ENCODE measurements around the gene EXOC8.

Gene EXOC8, protein sequence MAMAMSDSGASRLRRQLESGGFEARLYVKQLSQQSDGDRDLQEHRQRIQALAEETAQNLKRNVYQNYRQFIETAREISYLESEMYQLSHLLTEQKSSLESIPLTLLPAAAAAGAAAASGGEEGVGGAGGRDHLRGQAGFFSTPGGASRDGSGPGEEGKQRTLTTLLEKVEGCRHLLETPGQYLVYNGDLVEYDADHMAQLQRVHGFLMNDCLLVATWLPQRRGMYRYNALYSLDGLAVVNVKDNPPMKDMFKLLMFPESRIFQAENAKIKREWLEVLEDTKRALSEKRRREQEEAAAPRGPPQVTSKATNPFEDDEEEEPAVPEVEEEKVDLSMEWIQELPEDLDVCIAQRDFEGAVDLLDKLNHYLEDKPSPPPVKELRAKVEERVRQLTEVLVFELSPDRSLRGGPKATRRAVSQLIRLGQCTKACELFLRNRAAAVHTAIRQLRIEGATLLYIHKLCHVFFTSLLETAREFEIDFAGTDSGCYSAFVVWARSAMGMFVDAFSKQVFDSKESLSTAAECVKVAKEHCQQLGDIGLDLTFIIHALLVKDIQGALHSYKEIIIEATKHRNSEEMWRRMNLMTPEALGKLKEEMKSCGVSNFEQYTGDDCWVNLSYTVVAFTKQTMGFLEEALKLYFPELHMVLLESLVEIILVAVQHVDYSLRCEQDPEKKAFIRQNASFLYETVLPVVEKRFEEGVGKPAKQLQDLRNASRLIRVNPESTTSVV

DNA sequence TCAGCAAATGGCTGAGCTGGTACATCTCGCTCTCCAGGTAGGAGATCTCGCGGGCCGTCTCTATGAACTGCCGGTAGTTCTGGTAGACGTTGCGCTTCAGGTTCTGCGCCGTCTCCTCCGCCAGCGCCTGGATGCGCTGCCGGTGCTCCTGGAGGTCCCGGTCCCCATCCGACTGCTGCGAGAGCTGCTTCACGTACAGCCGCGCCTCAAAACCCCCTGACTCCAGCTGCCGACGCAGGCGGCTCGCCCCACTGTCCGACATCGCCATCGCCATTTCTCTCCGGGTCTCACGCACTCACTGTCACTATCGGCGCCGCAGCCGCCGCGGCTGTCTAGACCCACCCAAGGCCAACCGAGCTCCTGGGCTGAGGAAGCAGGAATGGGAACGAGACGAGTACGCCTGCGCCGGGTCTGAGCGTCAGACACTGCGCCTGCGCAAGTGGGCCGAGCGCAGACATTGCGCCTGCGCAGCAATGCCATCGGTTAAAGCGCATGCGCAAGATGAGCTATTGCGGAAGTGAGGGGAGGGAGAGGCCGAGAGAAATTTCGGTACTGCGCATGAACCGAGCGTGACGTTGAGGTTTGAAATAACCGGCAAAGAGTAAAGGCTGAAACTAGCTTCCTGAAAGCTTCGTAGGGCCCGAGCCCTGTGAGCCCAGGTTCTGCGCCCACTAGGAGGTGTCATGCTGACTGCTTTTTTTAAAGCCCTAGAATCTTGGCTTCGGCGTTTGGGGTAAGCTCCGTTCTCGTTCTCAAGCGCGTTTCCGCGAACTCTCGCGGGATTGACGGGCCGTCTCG, at the start of gene EXOC8:
Gene EXOC8 (minus strand): TSS at position 381 of the 798 bp plus-strand sequence. CDS start 107 bp downstream, at position 274.
- in situ Hi-C loops (cut with MboI; ENCODE audit: low sequenced_read_pairs), result no loop called here

DNA sequence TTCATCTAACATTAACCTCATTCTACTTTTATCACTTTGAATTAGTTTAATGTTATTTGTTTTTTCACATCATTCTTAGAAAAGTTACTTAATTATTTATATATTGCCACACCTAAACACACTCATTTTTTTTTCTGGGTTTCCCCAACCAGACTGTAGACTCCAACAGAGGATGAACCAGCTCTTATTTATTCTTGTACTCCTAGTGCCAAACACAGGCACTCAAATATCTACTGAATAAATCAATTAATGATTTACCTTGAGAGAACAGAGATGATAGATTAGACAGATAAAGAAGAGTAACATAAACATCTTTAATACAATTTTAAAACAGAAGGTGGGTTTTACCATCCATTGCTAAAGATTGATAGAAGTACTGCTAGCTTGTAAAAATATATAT, 48.8 kb upstream of the EXOC8 start:
- in situ Hi-C loops (cut with MboI; ENCODE audit: low sequenced_read_pairs), result no loop called here

DNA sequence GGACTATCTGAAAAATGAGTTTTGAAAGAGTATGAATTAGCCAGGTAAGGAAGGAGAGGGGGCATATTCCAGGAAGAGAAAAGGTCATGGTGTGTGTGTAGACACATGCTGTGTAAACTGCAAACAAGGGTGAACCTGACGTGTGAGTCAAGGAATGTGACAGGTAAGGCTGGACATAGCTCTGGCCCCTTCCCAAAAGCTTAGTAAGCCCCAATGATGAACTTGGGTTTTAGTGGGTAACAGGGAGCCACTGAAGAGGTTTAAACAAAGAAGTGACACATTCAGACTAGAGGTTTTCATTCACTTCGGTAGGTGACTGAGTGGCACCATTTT, 47.7 kb upstream of the EXOC8 start:
- in situ Hi-C loops (cut with MboI; ENCODE audit: low sequenced_read_pairs), result no loop called here

DNA sequence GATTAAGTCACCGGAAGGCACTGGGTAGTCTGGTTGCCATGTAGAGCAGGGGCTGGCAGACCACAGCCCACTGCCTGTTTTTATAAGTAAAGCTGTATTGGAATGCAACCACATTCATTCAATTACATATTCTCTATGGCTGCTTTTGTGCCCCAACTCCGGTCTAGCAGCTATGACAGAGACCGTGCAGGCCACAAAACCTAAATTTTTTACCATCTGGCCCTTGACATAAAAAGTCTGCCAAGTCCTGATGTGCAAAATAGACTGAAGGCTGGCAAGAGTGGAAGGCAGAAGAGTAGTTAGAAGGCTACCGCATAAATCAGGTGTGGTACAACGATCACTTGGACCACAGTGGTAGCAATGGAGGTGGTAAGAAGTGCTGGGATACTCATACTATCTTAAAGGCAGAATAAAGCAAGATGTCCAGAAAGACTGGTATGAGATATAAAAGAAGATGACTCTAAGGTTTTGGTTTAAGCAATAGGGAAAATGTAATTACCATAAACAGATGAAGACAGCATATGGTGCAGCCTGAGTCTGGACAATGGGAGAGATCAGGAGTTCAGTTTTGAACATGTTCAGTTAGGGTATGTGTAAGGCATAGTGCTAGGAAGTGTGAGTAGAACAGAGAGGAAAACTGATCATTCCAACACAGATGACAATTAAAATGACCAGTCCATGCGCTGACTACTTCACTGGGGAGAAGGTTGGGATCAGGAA, 47.2 kb upstream of the EXOC8 start:
- in situ Hi-C loops (cut with MboI; ENCODE audit: low sequenced_read_pairs), result no loop called here

DNA sequence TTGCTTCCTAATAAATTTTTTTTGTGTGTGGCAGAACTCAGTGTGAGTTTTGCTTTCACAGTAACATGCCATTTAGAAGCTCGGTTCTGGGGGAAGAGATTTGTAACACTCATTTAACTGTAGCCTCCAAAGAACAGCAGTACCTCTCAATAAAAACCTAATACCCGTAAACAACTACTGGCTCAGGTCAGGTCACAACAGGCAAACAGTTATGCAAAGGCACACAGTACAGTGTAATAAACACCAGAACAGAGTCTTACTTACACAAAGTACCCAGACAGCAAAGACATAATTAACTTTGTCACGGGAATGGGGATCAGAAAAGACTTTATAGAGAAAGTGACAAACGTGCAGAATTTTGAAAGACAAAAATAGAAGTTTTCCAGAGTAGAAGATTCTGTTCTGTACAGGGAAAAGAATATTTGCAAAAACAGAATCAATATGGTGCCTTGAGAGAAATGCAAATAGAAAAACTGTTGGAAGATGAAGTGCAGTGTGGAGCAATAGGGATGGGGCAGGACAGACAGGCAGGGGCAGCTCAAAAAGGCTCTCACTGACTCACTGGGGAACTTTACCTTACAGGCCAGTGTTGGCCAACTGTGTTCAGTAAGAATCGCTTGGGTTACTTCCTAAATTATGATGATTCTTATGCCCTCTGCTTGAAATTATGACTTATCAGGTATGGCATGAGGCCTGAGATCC, 45.7 kb upstream of the EXOC8 start:
- in situ Hi-C loops (cut with MboI; ENCODE audit: low sequenced_read_pairs), result no loop called here

DNA sequence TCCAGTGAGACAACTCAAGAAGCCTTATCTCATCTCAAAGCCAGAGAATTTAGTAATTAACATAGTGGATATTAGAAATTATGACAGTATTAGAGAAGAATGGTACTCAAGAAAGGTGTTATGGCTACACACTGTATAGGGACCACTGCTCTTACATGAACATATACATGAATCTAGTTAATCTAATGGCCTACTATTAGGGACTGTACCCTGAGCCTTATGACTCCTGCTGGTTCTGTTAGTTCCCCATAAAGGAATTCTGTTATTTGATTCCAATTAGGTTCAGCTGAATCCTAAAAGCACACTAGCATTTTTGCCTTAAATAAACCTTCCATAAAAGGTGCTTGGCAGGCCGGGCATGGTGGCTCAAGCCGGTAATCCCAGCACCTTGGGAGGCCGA, 44.8 kb upstream of the EXOC8 start:
- in situ Hi-C loops (cut with MboI; ENCODE audit: low sequenced_read_pairs), result no loop called here

DNA sequence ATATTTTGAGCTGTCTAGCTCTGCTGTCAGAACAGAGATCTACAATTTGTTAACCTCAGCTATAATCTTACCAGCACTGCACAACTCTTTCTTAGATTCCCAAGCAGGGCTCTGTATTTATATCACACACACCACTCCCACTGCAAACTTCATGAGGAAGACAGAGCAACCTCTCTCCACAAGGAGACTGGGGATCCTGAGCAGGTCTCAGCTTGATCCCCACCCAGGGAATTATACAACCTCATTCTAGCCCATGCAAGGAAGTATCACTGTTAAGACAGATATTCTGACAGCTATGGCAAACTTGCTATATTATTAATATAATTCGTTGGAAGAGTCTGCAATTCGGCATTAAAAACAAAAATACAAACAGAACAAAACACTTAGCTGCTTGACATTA, 44.1 kb upstream of the EXOC8 start:
- in situ Hi-C loops (cut with MboI; ENCODE audit: low sequenced_read_pairs), result no loop called here

DNA sequence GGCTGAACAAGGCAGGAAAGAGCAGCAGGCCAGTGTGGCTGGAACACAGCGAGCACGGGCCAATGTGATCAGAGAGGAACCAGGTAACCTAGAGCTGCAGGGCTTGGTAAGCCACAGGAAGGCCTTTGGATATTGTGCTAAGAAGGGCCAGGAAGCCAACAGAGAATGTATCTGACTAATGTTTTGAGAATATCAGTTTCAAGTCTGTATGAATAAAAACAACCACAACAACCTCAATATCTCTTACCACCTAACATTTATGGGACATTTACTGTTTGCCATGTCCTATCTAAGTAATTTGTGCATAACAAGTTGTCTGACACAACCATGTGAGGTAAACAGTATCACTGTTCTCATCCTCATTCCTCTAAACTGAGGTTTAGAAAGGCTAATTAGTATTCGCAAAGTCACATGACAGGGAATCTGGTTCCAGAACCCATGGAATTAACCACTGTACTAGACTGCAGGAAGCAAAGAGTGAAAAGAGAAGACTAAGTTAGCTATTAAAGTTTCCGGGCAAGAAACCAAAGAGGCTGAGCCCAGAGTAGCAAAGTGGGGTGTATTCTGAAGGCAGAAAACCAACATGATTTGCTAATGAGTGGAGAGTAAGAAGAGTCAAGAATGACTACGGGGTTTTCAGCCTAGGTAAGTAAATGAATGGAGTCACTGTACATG, 39.4 kb upstream of the EXOC8 start:
- in situ Hi-C loops (cut with MboI; ENCODE audit: low sequenced_read_pairs), result no loop called here

DNA sequence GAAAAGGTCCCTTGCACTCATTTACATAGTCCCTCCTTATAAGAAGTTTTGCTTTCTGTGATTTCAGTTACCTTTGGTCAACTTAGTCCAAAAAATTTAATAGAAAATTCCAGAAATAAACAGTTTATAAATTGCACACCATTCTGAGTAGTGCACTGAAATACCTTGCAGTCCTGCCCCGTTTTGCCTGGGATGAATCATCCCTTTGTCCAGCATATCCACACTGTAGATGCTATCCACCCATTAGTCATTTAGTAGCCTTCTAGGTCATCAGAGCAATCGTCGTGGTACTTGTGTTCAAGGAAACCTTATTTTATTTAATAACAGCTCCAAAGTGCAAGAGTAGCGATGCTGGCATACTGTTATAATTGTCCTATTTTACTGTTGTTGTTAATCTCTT, 38.4 kb upstream of the EXOC8 start:
- in situ Hi-C loops (cut with MboI; ENCODE audit: low sequenced_read_pairs), result no loop called here

DNA sequence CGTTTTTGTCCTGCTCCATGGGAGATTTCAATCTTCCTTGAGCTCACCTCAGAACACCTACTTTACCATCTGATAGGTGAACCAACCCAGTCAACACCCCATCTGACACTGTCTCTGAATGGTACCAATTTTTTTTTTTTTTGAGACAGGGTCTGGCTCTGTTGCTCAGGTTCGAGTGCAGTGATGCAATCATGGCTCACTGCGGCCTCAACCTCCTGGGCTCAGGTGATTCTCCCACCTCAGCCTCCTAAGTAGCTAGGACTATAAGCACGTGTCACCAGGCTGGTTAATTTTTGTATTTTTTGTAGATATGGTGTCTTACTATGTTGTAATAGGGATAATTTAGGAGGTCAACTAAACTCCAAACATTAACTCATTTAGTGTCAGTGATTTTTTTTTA, 36.7 kb upstream of the EXOC8 start:
- in situ Hi-C loops (cut with MboI; ENCODE audit: low sequenced_read_pairs), result no loop called here

DNA sequence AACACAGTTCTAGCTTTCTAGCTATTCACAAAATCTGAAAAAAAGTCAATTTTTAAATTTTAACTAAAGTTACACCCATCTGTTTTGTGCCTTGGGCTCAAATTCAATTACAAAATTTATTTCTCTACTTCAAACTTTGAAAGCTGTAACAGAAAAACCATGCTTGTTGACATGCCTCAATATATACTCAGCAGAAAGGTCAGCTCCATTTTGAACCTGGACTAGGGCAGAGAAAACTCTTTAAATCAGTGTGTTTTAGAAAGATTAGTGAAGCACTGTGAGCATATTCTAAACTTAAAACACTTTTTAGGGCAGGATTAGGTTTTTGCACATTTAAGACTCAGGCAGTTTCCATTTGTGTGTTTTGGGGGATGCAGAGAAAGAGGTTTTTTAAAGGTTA, 34.8 kb upstream of the EXOC8 start:
- in situ Hi-C loops (cut with MboI; ENCODE audit: low sequenced_read_pairs), result no loop called here

DNA sequence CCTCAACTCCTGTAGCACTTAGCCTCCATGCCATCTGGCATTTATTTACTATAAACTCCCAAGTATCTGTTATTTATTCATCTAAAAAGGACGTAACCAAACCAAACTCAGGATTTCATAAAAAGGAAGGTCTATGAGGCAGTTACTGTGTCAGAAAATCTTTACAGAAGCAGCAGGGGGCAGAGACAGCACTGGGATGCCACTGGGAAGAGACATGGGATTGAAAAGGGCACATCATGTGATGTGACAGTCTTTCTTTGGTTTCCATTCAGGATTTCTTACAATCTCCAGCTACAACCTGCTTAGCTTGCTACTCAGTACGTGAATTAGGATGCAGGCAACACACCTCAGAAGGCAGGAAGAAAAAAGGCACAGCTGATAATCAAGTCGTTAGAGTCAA, 31.6 kb upstream of the EXOC8 start:
- in situ Hi-C loops (cut with MboI; ENCODE audit: low sequenced_read_pairs), result no loop called here

DNA sequence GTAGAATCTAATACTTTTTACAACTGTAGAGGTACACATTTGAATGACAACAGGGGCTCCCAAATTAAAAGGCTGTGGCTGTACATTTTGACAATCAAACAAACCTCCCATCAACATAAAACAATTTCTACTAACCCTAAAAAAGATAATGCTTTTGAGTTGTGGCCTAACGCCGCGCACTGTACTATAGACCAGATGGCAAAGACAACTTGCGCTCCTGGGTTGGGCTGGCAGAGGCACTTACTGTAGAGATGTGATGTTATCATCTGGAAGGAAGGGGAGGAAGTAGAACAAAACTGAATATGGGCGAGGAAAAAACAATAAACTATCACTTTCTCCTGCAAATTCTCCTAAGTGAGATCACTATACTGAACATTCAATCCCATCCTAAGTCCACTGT, 26.5 kb upstream of the EXOC8 start:
- in situ Hi-C loops (cut with MboI; ENCODE audit: low sequenced_read_pairs), result no loop called here

DNA sequence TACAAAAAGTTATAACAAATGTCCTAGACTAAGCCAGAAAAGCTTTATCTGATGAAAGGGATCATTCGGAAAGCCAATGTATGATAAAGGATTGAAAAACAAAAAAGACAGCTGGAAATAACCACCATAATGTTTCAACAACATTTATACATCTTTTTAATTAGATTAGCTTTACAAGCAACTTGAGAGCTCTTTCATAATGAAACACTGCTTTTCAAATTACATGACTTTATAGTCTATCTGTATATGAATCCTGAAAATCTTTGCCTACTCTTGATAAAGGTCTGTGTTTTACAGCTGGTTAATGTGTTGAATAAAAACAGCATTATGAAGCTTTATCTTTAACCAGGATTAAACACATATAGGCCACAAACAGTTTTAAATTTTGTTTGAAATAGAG, 26.0 kb upstream of the EXOC8 start:
- in situ Hi-C loops (cut with MboI; ENCODE audit: low sequenced_read_pairs), result no loop called here

DNA sequence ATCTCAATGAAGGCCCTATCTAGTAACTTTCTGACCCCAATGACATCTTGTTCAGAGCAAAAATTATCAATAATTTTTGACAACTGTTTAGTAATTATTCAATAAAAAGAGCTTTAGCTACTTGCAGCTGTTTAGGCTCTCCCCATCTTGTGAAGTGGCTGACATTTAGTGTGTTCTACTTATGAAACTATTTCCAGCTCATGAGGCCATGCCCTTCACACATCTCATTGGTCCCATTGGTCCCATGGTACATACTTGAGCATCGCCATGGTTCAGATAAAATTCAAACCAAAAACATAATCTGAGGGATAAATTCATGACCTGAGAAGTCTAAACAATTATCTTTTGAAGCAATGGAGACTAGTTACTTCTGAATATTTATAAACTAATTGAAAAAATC, 24.7 kb upstream of the EXOC8 start:
- in situ Hi-C loops (cut with MboI; ENCODE audit: low sequenced_read_pairs), result no loop called here

DNA sequence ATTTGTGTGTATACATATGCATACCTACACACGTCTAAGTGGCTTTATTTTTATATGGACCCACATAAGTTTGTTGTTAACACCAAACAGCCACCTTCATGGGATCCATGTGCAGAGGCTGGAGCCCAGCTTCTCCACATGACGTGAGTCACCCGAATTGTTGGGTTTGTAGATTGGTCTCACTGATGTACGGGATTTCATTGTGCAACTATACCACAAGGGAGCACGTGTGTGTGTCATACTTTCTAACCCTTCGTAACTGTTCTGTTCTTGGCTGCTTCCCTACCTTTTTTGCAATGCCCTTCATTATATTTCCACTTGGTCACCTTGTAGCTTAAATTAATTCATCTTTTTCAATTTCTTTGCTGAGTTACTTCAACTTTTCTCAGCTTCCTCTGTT, 21.5 kb upstream of the EXOC8 start:
- in situ Hi-C loops (cut with MboI; ENCODE audit: low sequenced_read_pairs), result no loop called here

DNA sequence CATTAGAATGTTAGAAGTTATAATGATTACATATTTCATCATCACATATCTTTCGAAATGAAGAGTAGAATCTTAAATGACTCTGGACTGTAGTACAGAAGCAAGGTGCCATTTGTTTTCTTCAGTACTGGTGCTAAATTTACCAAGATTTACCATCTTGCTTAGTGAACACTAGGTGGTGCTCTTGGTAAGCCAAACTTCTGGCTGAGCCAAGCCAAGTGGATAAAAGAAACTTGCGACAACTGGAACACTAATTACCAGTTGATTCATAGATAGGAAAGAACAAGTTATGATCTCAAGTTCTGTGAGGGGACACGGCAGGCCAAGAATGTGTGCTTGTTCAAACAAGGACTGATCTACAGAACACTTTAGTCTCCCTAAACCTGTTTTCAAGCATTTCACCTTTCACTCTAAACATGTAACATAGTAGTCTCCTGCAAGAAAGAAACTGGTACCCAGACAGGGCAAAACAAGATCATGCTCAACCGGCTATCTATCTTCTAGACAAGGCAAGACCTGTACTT, 20.2 kb upstream of the EXOC8 start:
- in situ Hi-C loops (cut with MboI; ENCODE audit: low sequenced_read_pairs), result no loop called here

DNA sequence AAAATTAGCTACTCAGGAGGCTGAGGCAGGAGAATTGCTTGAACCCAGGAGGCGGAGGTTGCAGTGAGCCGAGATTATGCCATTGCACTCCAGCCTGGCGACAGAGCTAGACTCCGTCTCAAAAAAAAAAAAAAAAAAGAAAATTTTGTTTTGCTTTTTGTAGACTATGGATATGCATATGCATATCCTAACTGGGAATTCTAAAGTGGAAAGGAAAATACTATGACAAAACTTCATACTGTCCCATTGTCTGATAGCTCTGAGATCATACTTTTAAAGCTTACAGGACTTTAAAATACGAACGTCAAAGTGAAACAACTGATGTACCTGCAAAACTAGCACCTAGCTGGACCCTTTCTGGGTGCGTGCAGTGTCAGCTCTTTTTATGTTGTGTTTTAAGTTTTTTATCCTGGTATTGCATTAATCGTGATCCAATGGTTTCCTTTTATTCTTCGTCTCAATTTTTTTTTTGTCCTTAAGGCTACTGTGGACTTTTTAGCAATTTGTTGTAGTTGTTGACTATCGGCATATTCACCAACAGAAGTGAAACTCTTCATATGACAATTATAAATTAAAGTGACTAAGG, 19.6 kb upstream of the EXOC8 start:
- in situ Hi-C loops (cut with MboI; ENCODE audit: low sequenced_read_pairs), result no loop called here

DNA sequence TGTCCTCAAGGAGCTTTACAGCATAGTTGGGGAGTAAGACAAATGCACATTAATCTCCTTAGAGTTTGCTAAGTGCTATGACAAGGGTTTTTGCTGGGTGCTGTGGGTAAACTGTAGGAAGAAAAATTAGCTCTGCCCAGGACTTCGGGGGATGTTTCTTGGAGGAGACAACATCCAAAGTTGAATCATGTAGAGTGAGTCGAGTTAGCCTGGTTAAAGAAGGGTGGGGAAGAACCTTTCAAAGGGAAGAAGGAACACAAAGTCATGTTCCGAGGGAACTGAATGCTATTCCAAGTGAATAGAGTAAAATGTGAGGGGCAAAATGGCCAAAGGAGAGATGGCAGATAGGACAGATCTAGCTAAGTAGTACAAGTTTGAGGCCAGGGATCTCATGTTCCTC, 17.5 kb upstream of the EXOC8 start:
- in situ Hi-C loops (cut with MboI; ENCODE audit: low sequenced_read_pairs), result no loop called here
